Neutrophil (primary cell): ENCODE measurements around the gene GPR143.

Experiments
- H3K27ac ChIP-seq: fragments of 200-600 bp; sonication (generic); 2 replicates; pipeline ENCODE4 v1.5.1; 2016; ENCODE audit warnings: mild to moderate bottlenecking, moderate library complexity
- H3K27me3 ChIP-seq: fragments of 200-600 bp; sonication (generic); 2 replicates; pipeline ENCODE4 v1.6.0; 2016; ENCODE audit warnings: mild to moderate bottlenecking
- H3K36me3 ChIP-seq: fragments of 200-600 bp; sonication (generic); 2 replicates; pipeline ENCODE4 v1.5.1; 2017
- H3K4me1 ChIP-seq, 2 experiments: fragments of 200-600 bp in 1 of 2; sonication (generic) in 1 of 2; 1 replicate in 1 of 2; 2 replicates in 1 of 2; pipeline versions ENCODE4 v1.5.1 to v1.6.1; 2013 to 2016; ENCODE audit warnings: low read depth in 1 of 2, low read length in 1 of 2, mild to moderate bottlenecking in 1 of 2, moderate library complexity in 1 of 2; ENCODE audit not compliant: control insufficient read depth in 1 of 2, insufficient read depth in 1 of 2
- H3K4me3 ChIP-seq, 2 experiments: fragments of 200-600 bp in 1 of 2; sonication (generic) in 1 of 2; 1 replicate in 1 of 2; 2 replicates in 1 of 2; pipeline ENCODE4 v1.5.1; 2013 to 2016; ENCODE audit warnings: low read depth in 1 of 2, low read length in 1 of 2, mild to moderate bottlenecking in 1 of 2, moderate library complexity in 1 of 2
- H3K9me3 ChIP-seq: fragments of 200-600 bp; sonication (generic); 2 replicates; pipeline ENCODE4 v1.5.1; 2016
- TF ChIP-seq, protein P1 (sequence below): fragments of 200-600 bp; sonication (generic); IDR thresholded peaks from 2 replicates; pipeline ENCODE4 v1.5.1; 2016; ENCODE audit warnings: antibody characterized with exemption

GPR143 gene

DNA sequence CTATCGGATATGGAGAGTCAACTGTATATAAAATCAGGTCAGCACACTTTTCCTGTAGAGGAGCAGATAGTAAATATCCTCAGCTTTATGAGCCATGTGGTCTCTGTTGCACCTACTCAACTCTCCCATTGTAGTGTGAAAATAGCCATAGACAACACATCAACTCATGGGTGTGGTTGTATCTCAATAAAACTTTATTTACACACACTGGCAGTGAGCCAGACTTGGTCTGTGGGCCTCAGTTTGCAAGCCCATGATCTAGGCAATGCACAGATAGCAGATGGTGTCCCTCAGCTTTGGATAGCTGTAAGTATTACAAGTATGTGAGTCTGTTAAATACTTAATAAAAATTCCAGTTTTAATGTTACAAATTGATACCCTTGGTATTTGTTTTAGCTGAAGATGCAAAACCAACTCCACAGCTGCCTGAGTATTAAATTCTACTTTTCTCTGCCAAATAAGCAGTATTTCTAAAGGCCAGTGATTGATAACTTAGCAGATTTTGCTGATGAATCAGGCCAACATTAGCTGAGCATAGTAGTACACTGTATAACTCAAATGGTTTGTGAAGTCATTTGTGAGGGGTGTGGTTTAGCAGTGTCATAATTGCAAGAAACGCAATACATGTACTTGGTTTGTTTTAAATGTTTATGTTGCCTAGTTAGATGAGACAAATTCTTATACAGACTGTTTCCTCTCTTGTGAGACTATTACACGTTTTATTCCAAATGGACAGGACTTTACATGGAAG lies 87.3 kb downstream of the GPR143 start:
- no peak overlapping the region for H3K4me3 ChIP-seq
- no peaks in the 10 kb centered on the region for H3K4me1 ChIP-seq
- TF ChIP-seq, protein P1, sequence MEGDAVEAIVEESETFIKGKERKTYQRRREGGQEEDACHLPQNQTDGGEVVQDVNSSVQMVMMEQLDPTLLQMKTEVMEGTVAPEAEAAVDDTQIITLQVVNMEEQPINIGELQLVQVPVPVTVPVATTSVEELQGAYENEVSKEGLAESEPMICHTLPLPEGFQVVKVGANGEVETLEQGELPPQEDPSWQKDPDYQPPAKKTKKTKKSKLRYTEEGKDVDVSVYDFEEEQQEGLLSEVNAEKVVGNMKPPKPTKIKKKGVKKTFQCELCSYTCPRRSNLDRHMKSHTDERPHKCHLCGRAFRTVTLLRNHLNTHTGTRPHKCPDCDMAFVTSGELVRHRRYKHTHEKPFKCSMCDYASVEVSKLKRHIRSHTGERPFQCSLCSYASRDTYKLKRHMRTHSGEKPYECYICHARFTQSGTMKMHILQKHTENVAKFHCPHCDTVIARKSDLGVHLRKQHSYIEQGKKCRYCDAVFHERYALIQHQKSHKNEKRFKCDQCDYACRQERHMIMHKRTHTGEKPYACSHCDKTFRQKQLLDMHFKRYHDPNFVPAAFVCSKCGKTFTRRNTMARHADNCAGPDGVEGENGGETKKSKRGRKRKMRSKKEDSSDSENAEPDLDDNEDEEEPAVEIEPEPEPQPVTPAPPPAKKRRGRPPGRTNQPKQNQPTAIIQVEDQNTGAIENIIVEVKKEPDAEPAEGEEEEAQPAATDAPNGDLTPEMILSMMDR: no peak
- no peaks in the 10 kb centered on the region for H3K9me3 ChIP-seq
- no peak overlapping the region for H3K27ac ChIP-seq
- H3K27me3 ChIP-seq: no peaks in the 10 kb centered on the region
- H3K36me3 ChIP-seq: no peaks in the 10 kb centered on the region

GRCh38 chrX:9677098-9677739 lies 88.4 kb downstream of the GPR143 start:
- Histone ChIP-seq H3K36me3 (no peaks in the 10 kb centered on the region), H3K27ac (no peak overlapping the region), H3K4me1 (no peaks in the 10 kb centered on the region), H3K27me3 (no peaks in the 10 kb centered on the region), H3K9me3 (no peaks in the 10 kb centered on the region), H3K4me3 (no peak overlapping the region)
- TF ChIP-seq, protein P1: no peak

- H3K9me3 ChIP-seq: no peaks in the 10 kb centered on the region
- no peaks in the 10 kb centered on the region for H3K27me3 ChIP-seq
- TF ChIP-seq, protein P1: no peak
- H3K36me3 ChIP-seq: no peaks in the 10 kb centered on the region
- no peak overlapping the region for H3K27ac ChIP-seq
- no peaks in the 10 kb centered on the region for H3K4me1 ChIP-seq
- no peak overlapping the region for H3K4me3 ChIP-seq
Measured at GRCh38 chrX:9676738-9677097, 88.9 kb downstream of the GPR143 start.

DNA sequence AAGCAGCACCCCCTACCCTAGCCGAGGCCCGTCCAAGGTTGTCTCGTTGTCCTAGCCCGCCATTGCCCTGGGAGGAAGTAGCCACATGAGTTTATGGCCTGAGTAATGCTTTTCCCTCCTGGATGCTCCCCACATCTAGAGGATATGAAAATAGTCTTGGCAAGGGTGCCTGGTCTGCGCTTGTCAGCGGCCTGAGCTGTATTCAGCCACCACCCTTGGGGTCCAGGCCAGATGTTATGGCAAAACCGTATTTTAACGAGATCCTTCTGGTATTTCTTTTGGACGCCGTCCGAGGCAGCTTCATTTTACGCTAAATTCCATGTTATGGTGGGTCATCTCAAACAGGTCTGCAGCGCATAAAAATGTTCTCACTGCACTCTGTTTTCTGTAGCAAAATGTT lies 89.3 kb downstream of the GPR143 start:
- no peaks in the 10 kb centered on the region for H3K36me3 ChIP-seq
- H3K27me3 ChIP-seq: no peaks in the 10 kb centered on the region
- H3K9me3 ChIP-seq: no peaks in the 10 kb centered on the region
- no peaks in the 10 kb centered on the region for H3K4me1 ChIP-seq
- TF ChIP-seq, protein P1: no peak
- no peak overlapping the region for H3K4me3 ChIP-seq
- no peak overlapping the region for H3K27ac ChIP-seq
